SIG-M5 treated with dmso at 0.1 percent for 504 hours (cell line): ENCODE measurements around the gene KNL1.
A peak's percentile ranks its signal among the peaks of the same experiment; 100 is the strongest.
"Not testable (repeated sequence)": the region's sequence is repeated elsewhere in the genome, so short reads cannot be mapped to it uniquely, and the experiment has no call there.

Experiments used
- DNase-seq: peaks from one replicate; lab custom pipeline; 2025; ENCODE audit not compliant: unreplicated experiment; lab: John Stamatoyannopoulos, UW

KNL1 gene

DNA sequence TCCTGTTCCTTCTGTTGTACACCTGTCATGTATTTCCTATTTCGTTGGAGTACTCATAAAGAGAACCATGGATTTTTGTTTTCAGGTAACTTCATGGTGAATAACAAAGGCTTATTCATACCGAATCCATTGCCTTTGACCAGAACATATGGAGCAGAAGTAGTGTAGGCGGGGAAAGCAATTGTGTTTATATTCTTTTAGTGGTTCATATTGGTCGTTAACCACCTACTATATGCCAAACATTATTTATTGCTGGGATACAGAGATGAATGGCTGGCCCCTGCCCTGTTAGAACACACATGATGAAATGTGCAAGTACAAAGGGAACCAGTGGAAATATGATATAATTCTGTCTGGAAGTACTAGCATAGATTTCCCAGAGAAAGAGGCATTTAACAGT, 15.2 kb upstream of the KNL1 start:
- no peak for DNase-seq

DNA sequence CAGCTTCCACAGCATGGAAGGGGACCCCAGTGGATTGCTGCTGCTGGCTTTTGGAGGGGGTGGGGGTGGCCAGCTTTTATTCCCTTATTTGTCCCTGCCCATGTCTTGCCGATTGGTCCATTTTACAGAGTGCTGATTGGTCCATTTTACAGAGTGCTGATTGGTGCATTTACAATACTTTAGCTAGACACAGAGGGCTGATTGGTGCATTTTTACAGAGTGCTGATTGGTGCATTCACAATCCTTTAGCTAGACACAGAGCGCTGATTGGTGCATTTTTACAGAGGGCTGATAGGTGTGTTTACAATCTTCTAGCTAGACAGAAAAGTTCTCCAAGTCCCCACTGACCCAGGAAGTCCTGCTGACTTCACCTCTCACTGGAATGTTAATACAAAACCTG, 12.3 kb upstream of the KNL1 start:
- DNase-seq: not testable (repeated sequence)

DNA sequence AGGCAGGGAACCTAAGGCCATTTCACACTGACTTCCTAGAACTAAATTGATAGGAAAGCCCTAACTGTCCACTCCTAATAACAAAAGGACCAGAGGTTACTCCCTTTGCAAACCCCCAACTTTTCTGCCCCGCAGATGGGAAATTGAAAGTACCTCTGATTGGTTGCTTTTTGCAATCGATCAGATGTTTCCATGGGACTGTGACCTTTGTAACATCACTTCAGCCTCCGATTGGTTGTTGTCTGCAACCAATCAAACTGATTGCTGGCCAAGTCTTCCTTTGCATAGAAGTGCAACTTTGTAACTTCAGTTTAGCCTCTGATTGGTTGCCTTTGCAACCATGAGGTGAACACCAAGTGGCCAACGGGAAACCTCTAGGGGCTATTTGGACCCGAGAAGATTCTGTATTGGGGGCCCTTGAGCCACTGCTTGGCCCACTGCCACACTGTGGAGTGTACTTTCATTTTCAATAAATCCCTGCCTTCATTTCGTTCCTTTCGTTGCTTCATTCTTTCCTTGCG, 11.3 kb upstream of the KNL1 start:
- peak; percentile 47 for DNase-seq

DNA sequence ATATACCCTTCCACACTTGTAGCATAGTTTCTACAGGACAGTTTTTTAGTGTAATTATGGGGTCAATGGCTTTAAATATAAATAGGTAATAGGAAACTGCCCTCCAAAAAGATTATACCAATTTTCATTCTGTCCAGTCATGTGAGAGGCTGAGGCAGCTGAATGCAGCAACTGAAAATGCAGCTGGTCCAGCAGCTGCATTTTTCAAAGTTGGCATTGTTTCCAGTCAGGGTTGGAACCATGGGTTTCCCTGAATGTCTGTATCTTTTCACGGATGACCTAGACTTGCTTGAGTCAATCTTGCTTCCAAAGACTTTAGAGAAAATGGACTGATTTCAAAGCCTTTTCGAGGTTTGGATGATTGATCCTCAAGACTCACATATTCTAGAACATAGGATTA, 9.9 kb upstream of the KNL1 start:
- DNase-seq: no peak

DNA sequence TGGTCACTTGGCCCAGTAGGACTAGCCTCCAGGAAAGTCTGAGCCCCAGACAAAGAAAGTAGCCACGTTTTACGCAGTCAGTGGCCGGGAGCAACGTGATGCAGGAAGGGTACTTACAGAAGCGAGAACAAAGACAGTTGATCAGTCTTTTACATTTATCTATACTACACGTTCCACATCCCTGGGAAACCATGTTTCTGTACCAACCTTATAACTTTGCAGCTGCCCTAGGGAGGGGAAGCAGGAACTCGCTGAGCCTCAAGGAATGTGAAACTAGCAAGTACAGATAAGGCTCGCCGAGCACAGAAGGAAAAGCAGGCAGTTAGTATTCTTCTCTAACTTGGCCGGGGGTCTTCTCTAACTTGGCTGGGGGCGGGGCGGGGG, 3.4 kb upstream of the KNL1 start:
- no peak for DNase-seq

DNA sequence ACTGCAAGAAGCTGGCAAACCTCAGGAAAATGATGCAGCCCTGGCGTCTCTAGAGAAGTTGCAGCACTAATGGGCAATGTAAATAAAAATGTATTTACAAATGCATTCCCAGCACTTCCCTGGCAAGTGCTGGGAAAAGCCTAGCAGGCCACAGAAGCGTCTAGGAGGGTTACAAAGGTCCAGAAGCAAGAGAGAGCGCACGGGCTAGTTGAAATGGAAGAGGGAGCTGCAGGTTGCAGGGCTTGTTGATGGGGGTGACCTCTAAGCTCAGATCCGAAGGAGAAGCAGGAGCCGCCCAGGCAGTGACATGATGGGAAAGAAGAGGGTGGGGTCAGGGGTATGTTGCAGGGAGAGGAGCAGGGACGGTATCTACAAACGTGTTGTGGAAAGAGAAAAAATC, 2.7 kb upstream of the KNL1 start:
- DNase-seq: no peak

DNA sequence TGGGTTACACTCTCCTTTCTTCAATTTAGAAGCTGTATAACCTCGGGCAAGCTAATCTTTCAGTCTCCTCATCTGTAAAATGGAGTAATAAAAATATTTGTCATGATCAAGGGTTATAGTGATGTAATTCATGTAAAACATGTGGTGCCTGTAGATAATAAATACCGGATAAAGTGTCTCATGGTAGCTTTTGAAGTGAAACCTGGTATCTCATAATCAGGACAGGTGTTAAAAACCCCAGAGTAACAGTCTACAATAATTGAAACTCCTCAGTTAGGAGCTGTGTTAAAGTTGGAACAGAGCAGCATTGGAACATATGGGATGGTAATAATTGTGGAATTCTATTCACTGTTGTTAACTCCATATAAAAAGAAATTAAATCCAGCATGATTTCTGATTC, 884 bp upstream of the KNL1 start:
- DNase-seq: no peak

DNA sequence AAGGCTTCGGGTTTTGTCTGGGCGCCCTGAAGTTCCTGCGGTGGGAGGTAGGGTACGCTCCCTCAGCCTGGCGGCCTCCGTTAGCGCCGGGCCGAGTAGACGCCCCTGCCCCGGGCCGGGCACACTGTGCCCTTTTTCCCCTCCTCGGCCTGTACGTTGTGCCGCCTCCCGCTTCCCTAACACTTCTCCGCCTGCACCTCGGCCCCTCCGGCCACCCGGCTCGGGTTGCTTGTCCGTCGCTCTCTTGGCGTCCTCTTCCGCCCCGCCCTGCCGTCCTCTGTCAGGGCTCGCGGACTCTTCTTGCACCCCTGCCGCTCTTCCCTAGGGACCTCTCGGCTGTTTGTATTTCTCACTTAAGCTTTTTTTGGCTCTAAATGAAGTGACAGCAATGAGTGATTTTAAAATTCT, 384 bp downstream of the KNL1 start:
- DNase-seq: peak; percentile 62

DNA sequence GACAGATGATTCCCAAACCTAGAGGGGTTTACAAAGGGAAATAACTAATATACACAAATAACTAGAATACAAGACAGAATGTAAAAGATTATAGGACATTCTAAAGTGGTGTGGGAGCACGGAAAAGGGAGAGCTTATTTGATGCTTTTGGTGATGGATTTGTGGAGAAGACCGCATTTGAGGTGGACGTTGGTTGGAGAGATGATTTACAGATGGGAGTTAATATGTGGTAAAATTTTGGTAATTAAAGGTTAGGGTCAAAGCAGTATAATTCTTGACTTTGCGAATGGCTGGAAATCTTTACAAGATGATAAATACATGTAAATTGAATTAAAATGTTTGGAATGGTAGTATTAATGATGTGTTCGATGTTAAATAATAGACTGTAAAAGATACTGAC, 1.2 kb downstream of the KNL1 start:
- DNase-seq: no peak

DNA sequence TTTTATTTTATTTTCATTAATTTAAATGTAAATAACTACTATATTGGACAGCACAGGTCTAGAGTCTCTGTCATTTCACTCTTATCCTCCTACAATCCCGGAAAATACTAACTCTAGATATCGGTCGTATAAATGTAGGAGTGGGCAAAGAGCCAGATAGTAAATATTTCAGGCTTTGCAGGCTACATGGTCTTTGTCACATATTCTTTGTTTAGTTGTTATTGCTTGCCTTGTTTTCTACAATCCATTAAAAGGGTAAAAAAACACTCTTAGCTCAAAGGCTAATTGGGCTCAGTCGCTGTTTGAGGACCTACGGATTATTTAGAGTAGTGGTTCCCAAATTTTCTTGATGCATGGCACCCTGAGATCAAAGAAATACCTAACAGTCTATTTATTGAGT, 1.7 kb downstream of the KNL1 start:
- DNase-seq: no peak

DNA sequence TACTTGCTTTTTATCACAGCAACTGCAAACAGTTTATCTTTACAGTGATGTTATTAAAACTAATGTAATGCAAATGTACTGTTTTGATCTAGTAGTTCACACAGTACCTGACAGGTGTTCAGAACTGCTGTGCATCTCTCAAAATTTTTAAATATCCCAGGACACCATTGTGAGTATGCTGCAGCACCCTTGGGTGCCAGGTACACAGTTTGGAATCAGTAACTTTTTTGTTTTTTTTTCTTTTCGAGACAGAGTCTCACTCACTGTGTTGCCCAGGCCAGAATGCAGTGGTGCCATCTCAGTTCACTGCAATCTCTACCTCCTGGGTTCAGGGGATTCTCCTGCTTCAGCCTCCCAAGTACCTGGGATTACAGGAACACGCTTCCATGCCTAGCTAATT, 3.0 kb downstream of the KNL1 start:
- DNase-seq: no peak

DNA sequence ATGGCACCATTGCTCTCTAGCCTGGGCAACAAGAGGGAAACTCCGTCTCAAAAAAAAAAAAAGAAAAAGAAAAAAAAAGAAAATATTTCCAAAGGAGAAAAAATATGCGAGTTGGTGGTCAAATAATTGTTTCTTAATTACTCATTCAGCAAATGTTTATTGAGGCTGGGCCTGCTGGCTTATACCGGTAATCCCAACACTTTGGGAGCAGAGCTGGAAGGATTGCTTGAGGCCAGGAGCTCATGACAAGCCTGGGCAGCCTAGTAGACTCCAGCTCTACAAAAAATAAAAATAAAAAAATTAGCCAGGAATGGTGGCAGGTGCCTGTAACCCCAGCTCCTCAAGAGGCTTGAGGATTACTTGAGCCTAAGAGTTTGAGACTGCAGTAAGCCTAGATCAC, 4.1 kb downstream of the KNL1 start:
- DNase-seq: no peak

DNA sequence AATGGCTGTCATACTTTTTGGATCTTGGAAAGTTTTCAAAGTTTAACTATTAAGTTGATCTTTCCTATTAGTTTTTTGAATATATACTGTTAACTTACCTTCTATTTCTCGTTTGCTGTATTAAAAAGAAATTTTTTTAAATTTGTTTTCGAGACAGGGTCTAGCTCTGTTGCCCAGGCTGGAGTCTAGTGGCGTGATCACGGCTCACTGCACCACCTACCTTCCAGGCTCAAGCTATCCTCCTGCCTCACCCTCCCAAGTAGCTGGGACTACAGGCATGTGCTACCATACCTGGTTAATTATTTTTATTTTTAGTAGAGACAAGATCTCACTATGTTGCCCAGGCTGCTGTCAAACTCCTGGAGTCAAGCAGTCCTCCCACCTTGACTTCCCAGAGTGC, 4.6 kb downstream of the KNL1 start:
- DNase-seq: no peak

DNA sequence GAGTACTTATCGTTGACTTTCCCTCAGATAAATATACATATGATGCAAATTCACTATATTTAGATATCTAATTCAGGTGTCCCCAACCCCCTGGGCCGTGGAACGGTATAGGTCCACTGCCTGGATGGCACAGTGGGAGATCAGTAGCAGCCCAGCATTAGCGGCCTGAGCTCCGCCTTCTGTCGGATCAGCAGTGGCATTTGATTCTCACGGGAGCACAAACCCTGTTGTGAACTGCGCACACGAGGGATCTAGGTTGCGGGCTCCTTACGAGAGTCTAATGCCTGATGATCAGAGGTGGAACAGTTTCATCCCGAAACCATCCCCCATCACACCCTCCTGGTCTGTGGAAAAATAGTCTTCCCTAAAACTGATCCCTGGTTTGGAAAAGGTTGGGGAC, 6.9 kb downstream of the KNL1 start:
- DNase-seq: no peak

DNA sequence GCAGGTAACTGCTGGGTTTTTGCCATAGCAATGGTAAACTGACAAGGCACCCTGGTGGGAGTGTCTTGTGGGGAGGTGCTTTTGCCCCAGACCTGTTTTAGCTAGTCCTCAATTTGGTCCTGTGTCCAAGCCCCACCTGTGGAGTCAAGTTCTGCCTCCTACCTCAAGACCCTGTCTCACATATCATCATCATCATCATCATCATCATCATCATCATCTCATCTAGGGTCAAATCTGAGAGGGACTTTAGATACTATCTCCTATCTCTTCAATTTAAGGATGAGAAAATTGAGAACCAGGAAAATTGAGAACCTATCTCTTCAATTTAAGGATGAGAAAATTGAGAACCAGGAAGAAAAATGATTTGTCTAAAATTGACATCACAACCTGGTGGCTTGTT, 9.9 kb downstream of the KNL1 start:
- no peak for DNase-seq

DNA sequence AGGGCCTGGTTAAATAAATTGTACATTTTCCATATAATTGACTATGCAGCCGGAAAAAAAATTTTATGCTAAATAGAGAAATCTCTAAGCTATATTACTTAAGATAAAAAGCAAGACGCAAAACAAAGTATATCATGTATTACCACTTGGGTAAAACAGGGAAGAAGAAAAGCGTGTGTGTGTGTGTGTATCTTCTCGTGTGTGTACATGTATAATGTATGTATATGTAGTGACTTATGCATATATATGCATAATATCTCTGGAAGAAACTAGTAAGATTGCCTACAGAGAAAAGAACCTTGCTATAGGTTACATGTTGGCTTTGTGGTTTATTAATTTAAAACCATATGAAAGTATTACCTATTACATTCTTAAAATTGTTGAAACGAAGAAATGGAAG, 19.0 kb downstream of the KNL1 start:
- no peak for DNase-seq

DNA sequence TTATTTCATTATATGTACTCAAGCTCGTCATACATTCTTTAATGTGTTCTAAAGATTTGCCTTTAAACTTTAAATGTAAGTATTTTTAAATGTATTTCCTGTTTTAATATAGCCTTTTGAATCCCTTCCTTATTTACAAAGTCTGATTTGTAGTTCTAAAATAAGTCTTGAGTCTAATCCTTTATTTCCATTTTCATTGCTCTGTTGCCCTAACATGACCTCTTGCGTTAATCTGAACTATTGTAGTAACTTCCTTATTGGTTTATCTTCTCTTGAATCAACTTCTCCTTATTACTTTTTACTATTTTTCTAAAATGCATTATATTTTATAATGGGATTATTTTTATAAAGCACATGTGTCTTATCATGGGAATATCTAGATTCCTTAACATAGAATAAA, 24.0 kb downstream of the KNL1 start:
- DNase-seq: peak; percentile 34

DNA sequence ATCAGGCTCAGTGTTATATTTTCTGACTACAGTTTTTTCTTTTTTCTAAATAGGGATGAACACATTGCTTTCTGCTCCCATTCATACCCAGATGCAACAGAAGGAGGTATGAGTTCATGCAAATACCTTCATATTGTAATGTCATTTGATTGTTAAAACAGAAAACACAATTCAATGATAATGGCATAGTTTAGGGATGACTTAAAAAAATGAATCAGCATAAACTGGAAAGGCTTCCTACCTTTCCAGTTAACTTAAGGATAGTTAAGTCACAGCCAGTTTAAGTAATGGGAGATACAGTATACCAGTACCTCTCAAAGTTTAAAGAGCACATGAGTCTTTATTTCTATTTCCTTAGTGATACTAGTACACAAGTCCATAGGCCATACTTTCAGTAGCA, 24.9 kb downstream of the KNL1 start:
- DNase-seq: no peak

DNA sequence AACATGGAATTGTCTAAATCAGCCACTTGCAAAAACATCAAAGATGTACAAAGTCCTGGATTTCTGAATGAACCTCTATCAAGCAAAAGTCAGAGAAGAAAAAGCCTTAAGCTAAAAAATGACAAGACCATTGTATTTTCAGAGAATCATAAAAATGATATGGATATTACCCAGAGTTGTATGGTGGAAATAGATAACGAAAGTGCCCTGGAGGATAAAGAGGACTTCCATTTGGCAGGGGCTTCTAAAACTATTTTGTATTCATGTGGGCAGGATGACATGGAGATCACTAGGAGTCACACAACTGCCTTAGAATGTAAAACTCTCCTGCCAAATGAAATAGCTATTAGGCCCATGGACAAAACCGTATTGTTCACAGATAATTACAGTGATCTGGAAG, 29.3 kb downstream of the KNL1 start:
- DNase-seq: no peak

DNA sequence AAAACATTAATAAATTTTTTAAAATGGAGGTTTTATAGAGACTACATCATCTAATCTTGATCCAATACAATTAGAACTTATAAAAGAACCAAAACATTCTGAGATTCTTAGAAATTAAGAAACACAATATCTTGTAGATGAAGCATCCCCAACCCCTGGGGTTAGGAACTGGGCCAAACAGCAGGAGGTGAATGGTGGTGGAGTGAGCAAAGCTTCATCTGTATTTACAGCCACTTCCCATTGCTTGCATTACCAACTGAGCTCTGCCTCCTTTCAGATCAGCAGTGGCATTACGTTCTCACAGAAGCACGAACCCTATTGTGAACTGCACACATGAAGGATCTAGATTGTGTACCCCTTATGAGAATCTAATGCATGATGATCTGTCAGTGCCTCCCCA, 36.3 kb downstream of the KNL1 start:
- DNase-seq: no peak

DNA sequence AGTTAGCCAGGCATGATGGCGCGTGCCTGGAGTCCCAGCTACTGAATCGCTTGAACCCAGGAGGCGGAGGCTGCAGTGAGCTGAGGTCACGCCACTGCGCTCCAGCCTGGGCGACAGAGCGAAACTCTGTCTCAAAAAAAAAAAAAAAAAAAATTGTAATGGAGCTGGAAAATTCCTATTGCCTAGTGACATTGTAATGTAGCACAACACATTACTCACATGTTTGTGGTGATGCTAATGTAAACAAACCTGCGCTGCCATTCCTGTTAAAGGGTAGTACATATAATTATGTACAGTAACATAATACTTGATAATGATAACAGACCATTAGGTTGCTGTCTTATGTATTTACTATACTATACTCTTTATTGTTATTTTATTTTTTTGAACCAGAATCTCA, 39.1 kb downstream of the KNL1 start:
- DNase-seq: no peak

DNA sequence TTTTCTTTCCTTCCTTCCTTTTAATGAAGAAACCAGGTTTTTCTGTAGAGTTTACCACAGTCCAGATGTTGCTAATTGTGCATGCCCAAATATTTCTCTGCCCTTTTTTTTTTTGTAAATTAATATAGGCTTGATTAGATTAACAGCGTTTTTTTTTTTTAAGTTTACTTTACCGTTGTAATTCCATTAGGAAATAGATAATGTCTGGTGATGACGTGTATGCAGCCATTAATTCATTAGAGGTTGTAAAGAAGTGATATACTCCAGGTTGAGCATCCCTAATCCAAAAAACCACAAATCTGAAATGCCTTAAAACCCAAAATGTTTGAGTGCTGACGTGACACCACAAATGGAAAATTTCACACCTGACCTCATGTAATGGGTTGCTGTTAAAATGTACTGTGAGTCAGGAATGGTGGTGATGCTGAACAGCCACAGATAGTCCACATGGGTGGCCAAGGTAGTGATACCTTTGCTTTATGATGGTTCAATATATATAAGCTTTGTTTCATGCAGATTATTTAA, 43.2 kb downstream of the KNL1 start:
- DNase-seq: no peak

DNA sequence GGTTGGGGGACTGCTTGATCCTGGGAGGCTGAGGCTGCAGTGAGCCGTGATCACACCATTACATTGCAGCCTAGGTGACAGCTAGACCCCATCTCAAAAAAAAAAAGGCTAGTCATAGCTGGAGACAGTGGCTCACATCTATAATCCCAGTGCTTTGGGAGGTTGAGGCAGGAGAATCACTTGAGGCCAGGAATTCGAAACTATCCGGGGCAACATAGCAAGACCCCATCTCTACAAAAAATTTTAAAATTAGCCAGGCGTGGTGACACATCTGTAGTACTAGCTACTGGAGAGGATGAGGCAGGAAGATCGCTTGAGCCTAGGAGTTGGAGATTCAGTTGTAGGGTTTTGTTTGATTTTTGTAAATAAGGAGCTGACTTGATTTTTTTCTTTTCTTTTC, 45.6 kb downstream of the KNL1 start:
- no peak for DNase-seq

DNA sequence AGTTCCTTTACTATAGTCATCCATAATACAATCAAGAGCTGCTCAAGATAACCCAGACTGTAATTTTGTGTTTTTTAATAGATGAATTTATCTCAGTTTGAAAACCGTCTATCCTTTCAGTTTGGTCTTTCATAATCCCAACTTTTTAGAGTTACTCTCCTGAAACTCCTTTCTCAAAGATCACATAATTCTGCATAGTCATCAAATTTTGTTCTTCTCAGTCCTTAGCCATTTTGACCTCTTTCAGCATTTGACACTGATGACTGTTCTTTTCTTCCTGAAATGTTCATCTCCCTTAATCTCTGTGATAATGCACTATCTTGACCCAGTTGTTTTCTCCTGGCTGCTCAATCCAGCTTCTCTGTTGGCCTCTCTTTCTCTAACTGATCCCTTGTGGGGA, 53.5 kb downstream of the KNL1 start:
- DNase-seq: no peak
